SK-N-SH (cell line): ENCODE data around the gene CIDEA. TPM values are rescaled to one million over a fixed set of nuclear protein-coding genes. Genes with fewer than 3 reads are reported as not detected.

Experiments used
- CTCF ChIA-PET: fragments of 300-600, 350-600 bp; formaldehyde crosslinking; extraction: SDS; loops from one replicate; lab custom pipeline; 2021; lab: Yijun Ruan, JAX
- POLR2A ChIA-PET: fragments of 350-600 bp; sonication (Branson Sonifier 250); formaldehyde crosslinking; extraction: SDS; loops from one replicate; lab custom pipeline; 2020; ENCODE audit warnings: antibody characterized with exemption, inconsistent platforms; lab: Yijun Ruan, JAX
- DNase-seq: peaks from one replicate; pipeline ENCODE4 v3.0.0; 2012
- H2AFZ ChIP-seq: fragments of 200-600 bp; sonication (generic); 2 replicates; pipeline ENCODE4 v1.8.1; 2016; ENCODE audit warnings: antibody characterized with exemption, mild to moderate bottlenecking, low read depth
- H3F3A ChIP-seq: fragments of 200-600 bp; sonication (generic); replicated peaks from 2 replicates; pipeline ENCODE3; 2016; ENCODE audit warnings: antibody characterized with exemption, mild to moderate bottlenecking; ENCODE audit not compliant: insufficient read depth
- H3K27ac ChIP-seq, 2 experiments: fragments of 200-500 bp in 1 of 2; fragments of 200-600 bp in 1 of 2; sonication (Bioruptor generic) in 1 of 2; sonication (generic), shearing (Covaris generic) in 1 of 2; 2 replicates each; pipeline versions ENCODE4 v1.5.1 to v1.6.1; 2014 to 2016; ENCODE audit warnings: low read depth in 2 of 2, inconsistent platforms in 1 of 2, low read length in 1 of 2, mild to moderate bottlenecking in 1 of 2, mixed read lengths in 1 of 2
- H3K27me3 ChIP-seq: fragments of 200-600 bp; sonication (generic), shearing (Covaris generic); 2 replicates; pipeline ENCODE4 v1.6.1; 2016; ENCODE audit warnings: mixed run types; ENCODE audit not compliant: insufficient read depth
- H3K36me3 ChIP-seq, 2 experiments: fragments of 200-500 bp in 1 of 2; fragments of 200-600 bp in 1 of 2; sonication (Bioruptor generic) in 1 of 2; sonication (generic) in 1 of 2; replicated peaks in 1 of 2; 2 replicates each; pipeline versions ENCODE3 to v1.5.1; 2014 to 2016; ENCODE audit warnings: low read length in 1 of 2, mild to moderate bottlenecking in 1 of 2; ENCODE audit not compliant: insufficient read depth in 2 of 2, control insufficient read depth in 1 of 2
- H3K4me1 ChIP-seq, 2 experiments: fragments of 200-500 bp in 1 of 2; fragments of 200-600 bp in 1 of 2; sonication (Bioruptor generic) in 1 of 2; sonication (generic), shearing (Covaris generic) in 1 of 2; 2 replicates each; pipeline versions ENCODE4 v1.5.1 to v1.6.1; 2014 to 2016; ENCODE audit warnings: low read depth in 1 of 2, low read length in 1 of 2, mixed run types in 1 of 2; ENCODE audit not compliant: insufficient read depth in 2 of 2, control insufficient read depth in 1 of 2
- H3K4me2 ChIP-seq: fragments of 200-600 bp; sonication (generic), shearing (Covaris generic); 2 replicates; pipeline ENCODE4 v1.6.1; 2017; ENCODE audit warnings: mixed run types
- H3K4me3 ChIP-seq, 2 experiments: fragments of 200-500 bp in 1 of 2; fragments of 200-600 bp in 1 of 2; sonication (Bioruptor generic) in 1 of 2; sonication (generic), shearing (Covaris generic) in 1 of 2; 2 replicates each; pipeline versions ENCODE4 v1.5.1 to v1.8.1; 2014 to 2016; ENCODE audit warnings: low read depth in 2 of 2, inconsistent platforms in 1 of 2, low read length in 1 of 2, mild to moderate bottlenecking in 1 of 2, mixed read lengths in 1 of 2, moderate library complexity in 1 of 2
- H3K79me2 ChIP-seq: fragments of 200-600 bp; sonication (generic); 2 replicates; pipeline ENCODE4 v1.8.1; 2017; ENCODE audit warnings: mild to moderate bottlenecking; ENCODE audit not compliant: insufficient read depth
- H3K9ac ChIP-seq: fragments of 200-600 bp; sonication (generic); 2 replicates; pipeline ENCODE4 v1.6.1; 2017; ENCODE audit warnings: mixed run types
- H3K9me2 ChIP-seq: fragments of 200-600 bp; sonication (generic); 2 replicates; pipeline ENCODE4 v1.6.1; 2017; ENCODE audit warnings: mixed run types
- H3K9me3 ChIP-seq: fragments of 200-600 bp; sonication (generic); 2 replicates; pipeline ENCODE4 v1.6.1; 2017; ENCODE audit warnings: mixed run types, mild to moderate bottlenecking, moderate library complexity
- H4K20me1 ChIP-seq: fragments of 200-600 bp; sonication (generic); 2 replicates; pipeline ENCODE4 v1.6.1; 2017; ENCODE audit warnings: mild to moderate bottlenecking, mixed run types; ENCODE audit not compliant: insufficient read depth
- CTCF ChIP-seq: fragments of 200-600 bp; sonication (generic); IDR thresholded peaks from 2 replicates; pipeline ENCODE4 v1.6.1; 2017; ENCODE audit warnings: antibody characterized with exemption, mild to moderate bottlenecking, moderate library complexity
- ELF1 ChIP-seq: IDR thresholded peaks from 2 replicates; pipeline ENCODE4 v1.4.0; 2012
- EP300 ChIP-seq, 2 experiments: IDR thresholded peaks; 2 replicates each; pipeline versions ENCODE4 v1.4.0 to v1.6.1; 2012; ENCODE audit warnings: borderline replicate concordance in 1 of 2, low read depth in 1 of 2, low read length in 1 of 2
- EZH2phosphoT487 ChIP-seq: fragments of 200-600 bp; sonication (generic); IDR thresholded peaks from 2 replicates; pipeline ENCODE4 v1.6.1; 2017; ENCODE audit warnings: low read depth, mixed run types, mild to moderate bottlenecking, antibody characterized with exemption, moderate library complexity, borderline replicate concordance
- FOXM1 ChIP-seq: IDR thresholded peaks from 2 replicates; pipeline ENCODE4 v1.4.0; 2012; ENCODE audit warnings: low read depth, mild to moderate bottlenecking
- GABPA ChIP-seq: IDR thresholded peaks from 2 replicates; pipeline ENCODE4 v1.4.0; 2012; ENCODE audit warnings: low read depth, mild to moderate bottlenecking
- GATA2 ChIP-seq: sonication (generic); formaldehyde crosslinking; IDR thresholded peaks from 2 replicates; pipeline ENCODE4 v1.5.0; 2020; ENCODE audit warnings: mild to moderate bottlenecking, missing genetic modification reagents
- MAX ChIP-seq: IDR thresholded peaks from 2 replicates; pipeline ENCODE4 v1.4.0; 2012; ENCODE audit warnings: low read depth
- MEF2A ChIP-seq: IDR thresholded peaks from 2 replicates; pipeline ENCODE4 v1.4.0; 2012; ENCODE audit warnings: low read depth, borderline replicate concordance
- MXI1 ChIP-seq: IDR thresholded peaks from 2 replicates; pipeline ENCODE4 v1.6.1; 2012; ENCODE audit warnings: mild to moderate bottlenecking, low read depth, low read length, improper control_type of control experiment
- NFIC ChIP-seq: IDR thresholded peaks from 2 replicates; pipeline ENCODE4 v1.4.0; 2012; ENCODE audit warnings: borderline replicate concordance
- NRF1 ChIP-seq: IDR thresholded peaks from 2 replicates; pipeline ENCODE4 v1.6.1; 2012; ENCODE audit warnings: low read depth, mild to moderate bottlenecking, low read length
- PBX3 ChIP-seq: IDR thresholded peaks from 2 replicates; pipeline ENCODE4; 2012
- POLR2AphosphoS5 ChIP-seq: IDR thresholded peaks from 2 replicates; pipeline ENCODE4 v1.6.1; 2012; ENCODE audit warnings: low read depth, low read length
- RAD21 ChIP-seq: IDR thresholded peaks from 2 replicates; pipeline ENCODE4 v1.6.1; 2012; ENCODE audit warnings: mild to moderate bottlenecking, low read length
- RCOR1 ChIP-seq: fragments of 150-350 bp; IDR thresholded peaks from 2 replicates; pipeline ENCODE4 v1.6.1; 2017; ENCODE audit warnings: antibody characterized with exemption, low read length
- USF1 ChIP-seq: IDR thresholded peaks from 2 replicates; pipeline ENCODE4 v1.4.0; 2012; ENCODE audit warnings: low read depth, borderline replicate concordance
- USF2 ChIP-seq: fragments of 150-350 bp; IDR thresholded peaks from 2 replicates; pipeline ENCODE4 v1.6.1; 2017; ENCODE audit warnings: antibody characterized with exemption, low read length, low read depth, borderline replicate concordance
- YY1 ChIP-seq: IDR thresholded peaks from 2 replicates; pipeline ENCODE4 v1.4.0; 2012; ENCODE audit warnings: low read depth, mild to moderate bottlenecking
- WGBS: methylation state at CpG from one replicate; pipeline ENCODE4 v1.1.6; 2017; ENCODE audit warnings: low lambda C conversion rate; 5-methylcytosine and 5-hydroxymethylcytosine counted together
- polyA plus RNA-seq, 3 experiments: library from polyadenylated mRNA; depleted of rRNA; stranded (reverse); fragments of >200 nt; gene quantifications; 2 replicates each; pipeline ENCODE4 v1.2.3, GENCODE V29; 2012

CIDEA gene
- polyA plus RNA-seq, 1 of the 3 experiments (the other 2 are of a cell fraction) = not detected

GRCh38 chr18:12283256-12283655 lies 29.1 kb downstream of the CIDEA start:
- H3K79me2 ChIP-seq = no peaks in the 10 kb centered on the region
- peaks cover 5% of the 10 kb centered on the region for H3F3A ChIP-seq
- H3K9me3 ChIP-seq = no peaks in the 10 kb centered on the region
- H3K4me3 ChIP-seq = no peak overlapping the region
- no CpG with 5 or more reads among the region's 6 CpGs for WGBS
- ChIA-PET CTCF (interaction anchor here (0.9 to 6.1 kb wide), 3 partner anchors 11 to 109 kb away, joined by 4 to 50 read pairs (median 4); no protein-coding TSS in a partner anchor), POLR2A (interaction anchor here (0.6 kb wide), 1 partner anchor 26 kb away, joined by 4 read pairs; no protein-coding TSS in a partner anchor)
- H3K9me2 ChIP-seq = no peaks in the 10 kb centered on the region
- no peak overlapping the region for H3K9ac ChIP-seq
- peaks cover 11% of the 10 kb centered on the region in 2 experiments; a peak in 2 of 4 replicates for H3K4me1 ChIP-seq
- TF ChIP-seq NFIC = no peak
- no peak for TF ChIP-seq GATA2 (CRISPR knock-in tag)
- TF ChIP-seq MEF2A = no peak
- no peak for TF ChIP-seq PBX3
- TF ChIP-seq CTCF = peak; percentile 43
- no peak for TF ChIP-seq EZH2phosphoT487
- TF ChIP-seq ELF1 = no peak
- TF ChIP-seq RAD21 = peak; percentile 35
- TF ChIP-seq FOXM1 = no peak
- no peaks in the 10 kb centered on the region for H4K20me1 ChIP-seq
- H3K36me3 ChIP-seq = no peaks in the 10 kb centered on the region
- peak overlapping the region; percentile 60; the same call in 1 of the 2 replicates for H3K4me2 ChIP-seq
- DNase-seq = no peak
- H2AFZ ChIP-seq = no peak overlapping the region
- no peak overlapping the region for H3K27ac ChIP-seq
- no peaks in the 10 kb centered on the region for H3K27me3 ChIP-seq

- Histone ChIP-seq H3K4me3 (no peak overlapping the region), H3K27ac (no peak overlapping the region), H2AFZ (no peak overlapping the region), H3K36me3 (no peaks in the 10 kb centered on the region), H3K9me3 (no peaks in the 10 kb centered on the region), H3K4me2 (no peak overlapping the region), H3K9ac (no peak overlapping the region), H3K4me1 (peaks cover 11 to 13% of the 10 kb centered on the region in 2 experiments; a peak in 2 of 4 replicates), H3K79me2 (no peaks in the 10 kb centered on the region), H3K9me2 (no peaks in the 10 kb centered on the region), H3F3A (peaks cover 5% of the 10 kb centered on the region), H3K27me3 (no peaks in the 10 kb centered on the region), H4K20me1 (no peaks in the 10 kb centered on the region)
- WGBS = 50% methylated on average over 1 of the region's 1 CpG
- CTCF ChIA-PET = interaction anchor here (0.9 to 6.1 kb wide), 3 partner anchors 12 to 109 kb away, joined by 3 to 50 read pairs (median 4); no protein-coding TSS in a partner anchor
- DNase-seq = peak; percentile 50
- 0 out of 2 replicates have a peak, but pooled peaks have one; percentile 35 for TF ChIP-seq RCOR1
- no peak for TF ChIP-seq MEF2A
- no peak for TF ChIP-seq RAD21
- TF ChIP-seq MAX = no peak
- no peak for TF ChIP-seq NFIC
- peak; percentile 48; the same call in 1 of the 2 replicates for TF ChIP-seq GATA2 (CRISPR knock-in tag)
- no peak for TF ChIP-seq POLR2AphosphoS5
- no peak for TF ChIP-seq YY1
- TF ChIP-seq FOXM1 = no peak
- no peak for TF ChIP-seq GABPA
- no peak for TF ChIP-seq USF2
- TF ChIP-seq EP300 (IDR thresholded peaks at IDR 0.05; ENCODE audit: borderline replicate concordance in 1 of 2, low read depth in 1 of 2, low read length in 1 of 2) = 0 out of 4 replicates have a peak, but pooled peaks of 1 of the 2 experiments have one; percentile 14
- no peak for TF ChIP-seq NRF1
- TF ChIP-seq EZH2phosphoT487 = no peak
- TF ChIP-seq MXI1 = no peak
- TF ChIP-seq USF1 = no peak
- POLR2A ChIA-PET = interaction anchor here (0.6 kb wide), 1 partner anchor 26 kb away, joined by 4 read pairs; no protein-coding TSS in a partner anchor
Observed at GRCh38 chr18:12283666-12284065, 29.5 kb downstream of the CIDEA start.
